Gastrocnemius medialis (tissue), 4 donors: Measurements from ENCODE around the gene DARS1. TPM values are rescaled to one million over a fixed set of nuclear protein-coding genes. Genes with fewer than 3 reads are reported as not detected.

ENCODE experiments used
- ATAC-seq, 2 donors: fragments of 150-250 bp; one replicate each; pipeline ENCODE4 v1.9.1; 2016
- DNase-seq, 2 donors: peaks; one replicate each; pipeline ENCODE4 v3.0.0-alpha.2; 2019
- H3K27ac ChIP-seq, 4 donors: fragments of 200-600 bp; sonication (generic); 1 replicate in 1 of 4; 2 replicates in 3 of 4; pipeline ENCODE4 v1.5.1; 2016 to 2018; ENCODE audit warnings: mild to moderate bottlenecking in 2 of 4, moderate library complexity in 1 of 4
- H3K27me3 ChIP-seq, 3 donors: fragments of 200-600 bp; sonication (generic) in 2 of 3; 1 replicate in 1 of 3; 2 replicates in 2 of 3; pipeline versions ENCODE4 v1.5.1 to v1.6.0; 2016 to 2019; ENCODE audit warnings: mild to moderate bottlenecking in 1 of 3, moderate library complexity in 1 of 3
- H3K36me3 ChIP-seq, 2 donors: fragments of 200-600 bp; sonication (generic) in 1 of 2; one replicate each; pipeline ENCODE4 v1.5.1; 2017 to 2018
- H3K4me1 ChIP-seq, 2 donors: fragments of 200-600 bp; sonication (generic) in 1 of 2; one replicate each; pipeline ENCODE4 v1.5.1; 2016 to 2017; ENCODE audit warnings: mild to moderate bottlenecking in 2 of 2
- H3K4me3 ChIP-seq, 4 donors: fragments of 200-600 bp; sonication (generic) in 3 of 4; 1 replicate in 1 of 4; 2 replicates in 3 of 4; pipeline ENCODE4 v1.5.1; 2016 to 2019; ENCODE audit warnings: mild to moderate bottlenecking in 2 of 4
- H3K9me3 ChIP-seq, 3 donors: fragments of 200-600 bp; sonication (generic) in 2 of 3; 1 replicate in 1 of 3; 2 replicates in 2 of 3; pipeline ENCODE4 v1.5.1; 2016 to 2019
- POLR2A ChIP-seq, 2 donors: fragments of 450-650 bp; IDR thresholded peaks; one replicate each; pipeline ENCODE4 v1.6.1; 2017; ENCODE audit warnings: antibody characterized with exemption in 2 of 2, mild to moderate bottlenecking in 2 of 2, moderate library complexity in 2 of 2
- in situ Hi-C, 4 donors: fragments of 200-750 bp; cut with MboI; loops; one replicate each; pipeline versions ENCODE4 v1.15.0 to v1.8.0; 2017; ENCODE audit warnings: low sequenced_read_pairs in 4 of 4
- intact Hi-C: fragments of 100-400 bp; cut with DNase I; formaldehyde crosslinking; loops from one replicate; pipeline ENCODE4 v1.15.1; 2023; ENCODE audit warnings: low total_unique reads
- total RNA-seq, 4 donors: library from RNA; depleted of rRNA; stranded (reverse); fragments of >200 nt; gene quantifications; one replicate each; pipeline versions ENCODE4 v1.1.0 to v1.2.3, GENCODE V29; 2016
- TF ChIP-seq, protein P1 (sequence below), 5 experiments: fragments of 450-650 bp in 3 of 5; fragments of 200-600 bp in 2 of 5; sonication (generic) in 2 of 5; IDR thresholded peaks in 4 of 5; conservative IDR thresholded peaks in 1 of 5; 1 replicate in 4 of 5; 2 replicates in 1 of 5; pipeline ENCODE4 v1.5.1; 2016 to 2019; ENCODE audit warnings: antibody characterized with exemption in 5 of 5, mild to moderate bottlenecking in 3 of 5, moderate library complexity in 3 of 5

Gene DARS1
- total RNA-seq, 4 donors from 2014 or later = 86.2 to 97.2 (median 89.8) TPM

DNA sequence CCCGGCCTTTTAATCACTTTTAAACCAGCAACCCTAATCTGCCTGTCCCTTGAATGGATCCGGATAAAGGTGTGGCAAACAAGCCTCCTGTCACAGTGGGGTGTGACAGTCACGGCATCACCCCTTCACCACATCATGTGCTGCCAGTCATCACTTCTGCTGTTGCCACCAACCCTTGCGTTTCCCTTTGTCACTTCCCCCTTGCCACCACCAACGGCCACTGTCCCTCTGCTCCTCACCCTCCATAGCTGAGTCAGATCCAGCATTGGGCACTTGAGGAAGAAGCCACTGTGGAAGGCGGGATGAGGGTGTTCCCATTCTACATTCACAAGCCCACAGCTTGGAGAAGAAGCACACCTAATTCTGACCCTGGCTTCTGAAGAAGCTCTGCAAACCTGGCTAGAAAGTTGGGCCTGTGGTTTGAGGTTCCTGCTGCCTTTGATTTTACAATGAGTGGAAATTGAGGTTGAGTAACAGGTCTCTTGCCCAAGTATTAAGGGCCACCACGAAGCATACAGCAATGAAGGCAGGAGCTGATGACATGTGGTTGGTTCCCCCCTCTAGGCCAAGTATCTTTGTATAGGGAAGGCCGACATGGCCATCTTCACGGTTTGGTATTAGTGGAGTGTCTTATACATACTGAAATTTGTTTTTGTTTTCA lies 22.9 kb upstream of the DARS1 start:
- Histone ChIP-seq H3K36me3 (no peaks in the 10 kb centered on the region), H3K4me3 (no peak overlapping the region), H3K27ac (no peak overlapping the region), H3K9me3 (no peaks in the 10 kb centered on the region), H3K27me3 (no peaks in the 10 kb centered on the region), H3K4me1 (peaks cover 0 to 10% of the 10 kb centered on the region in 2 donors)
- DNase-seq (peak; percentile 16 to 53), ATAC-seq (peak in 1 of 2 donors; percentile 27)
- in situ Hi-C loops (no loop called here), intact Hi-C loops (no loop called here)
- TF ChIP-seq, protein P1, sequence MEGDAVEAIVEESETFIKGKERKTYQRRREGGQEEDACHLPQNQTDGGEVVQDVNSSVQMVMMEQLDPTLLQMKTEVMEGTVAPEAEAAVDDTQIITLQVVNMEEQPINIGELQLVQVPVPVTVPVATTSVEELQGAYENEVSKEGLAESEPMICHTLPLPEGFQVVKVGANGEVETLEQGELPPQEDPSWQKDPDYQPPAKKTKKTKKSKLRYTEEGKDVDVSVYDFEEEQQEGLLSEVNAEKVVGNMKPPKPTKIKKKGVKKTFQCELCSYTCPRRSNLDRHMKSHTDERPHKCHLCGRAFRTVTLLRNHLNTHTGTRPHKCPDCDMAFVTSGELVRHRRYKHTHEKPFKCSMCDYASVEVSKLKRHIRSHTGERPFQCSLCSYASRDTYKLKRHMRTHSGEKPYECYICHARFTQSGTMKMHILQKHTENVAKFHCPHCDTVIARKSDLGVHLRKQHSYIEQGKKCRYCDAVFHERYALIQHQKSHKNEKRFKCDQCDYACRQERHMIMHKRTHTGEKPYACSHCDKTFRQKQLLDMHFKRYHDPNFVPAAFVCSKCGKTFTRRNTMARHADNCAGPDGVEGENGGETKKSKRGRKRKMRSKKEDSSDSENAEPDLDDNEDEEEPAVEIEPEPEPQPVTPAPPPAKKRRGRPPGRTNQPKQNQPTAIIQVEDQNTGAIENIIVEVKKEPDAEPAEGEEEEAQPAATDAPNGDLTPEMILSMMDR (IDR thresholded peaks at IDR 0.05 in 4 of 5, conservative IDR thresholded peaks at IDR 0.05 in 1 of 5) = no peak
- TF ChIP-seq POLR2A (IDR thresholded peaks at IDR 0.05) = no peak

DNA sequence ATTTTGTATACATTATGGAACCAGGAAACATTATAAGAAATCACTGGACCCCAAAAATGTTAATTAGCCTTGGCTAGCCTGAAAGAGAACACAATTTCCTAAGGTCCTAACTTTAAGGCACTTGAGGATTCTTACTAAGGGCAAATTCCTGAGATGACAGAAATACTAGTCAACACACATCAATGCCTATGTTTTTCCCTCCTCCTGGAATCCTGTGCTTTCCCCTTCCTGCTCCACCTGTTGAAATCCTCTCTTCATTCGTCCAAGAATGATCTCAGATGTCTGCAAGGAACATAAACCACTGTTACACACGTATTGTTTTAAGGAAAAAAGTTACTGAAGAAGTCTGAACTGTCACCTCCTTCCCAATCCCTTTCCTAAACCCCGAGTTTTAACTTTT lies 21.2 kb upstream of the DARS1 start:
- in situ Hi-C loops = no loop called here
- intact Hi-C loops = no loop called here
- no peaks in the 10 kb centered on the region for H3K27me3 ChIP-seq
- no peak for TF ChIP-seq POLR2A (IDR thresholded peaks at IDR 0.05)
- TF ChIP-seq, protein P1 (IDR thresholded peaks at IDR 0.05 in 4 of 5, conservative IDR thresholded peaks at IDR 0.05 in 1 of 5) = no peak
- no peak overlapping the region for H3K4me3 ChIP-seq
- H3K4me1 ChIP-seq = peaks cover 0 to 10% of the 10 kb centered on the region in 2 donors
- H3K36me3 ChIP-seq = no peaks in the 10 kb centered on the region
- no peaks in the 10 kb centered on the region for H3K9me3 ChIP-seq
- DNase-seq (no peak), ATAC-seq (no peak)
- H3K27ac ChIP-seq = no peak overlapping the region

- in situ Hi-C loops (no loop called here), intact Hi-C loops (no loop called here)
- no peaks in the 10 kb centered on the region for H3K36me3 ChIP-seq
- DNase-seq = peak in 1 of 2 donors; percentile 27
- H3K27me3 ChIP-seq = no peaks in the 10 kb centered on the region
- H3K4me1 ChIP-seq = peaks cover 0 to 10% of the 10 kb centered on the region in 2 donors
- H3K9me3 ChIP-seq = no peaks in the 10 kb centered on the region
- H3K4me3 ChIP-seq = no peak overlapping the region
- no peak overlapping the region for H3K27ac ChIP-seq
- TF ChIP-seq POLR2A (IDR thresholded peaks at IDR 0.05) = no peak
- TF ChIP-seq, protein P1 (IDR thresholded peaks at IDR 0.05 in 4 of 5, conservative IDR thresholded peaks at IDR 0.05 in 1 of 5) = no peak
- ATAC-seq = peak; percentile 89 to 94
Observed at GRCh38 chr2:136005462-136006196, 20.2 kb upstream of the DARS1 start.

- intact Hi-C loops = no loop called here
- Histone ChIP-seq H3K27me3 (no peaks in the 10 kb centered on the region), H3K4me1 (peaks cover 0 to 10% of the 10 kb centered on the region in 2 donors), H3K36me3 (no peaks in the 10 kb centered on the region), H3K9me3 (no peaks in the 10 kb centered on the region), H3K27ac (no peak overlapping the region), H3K4me3 (no peak overlapping the region)
- no peak for TF ChIP-seq POLR2A (IDR thresholded peaks at IDR 0.05)
- TF ChIP-seq, protein P1 (IDR thresholded peaks at IDR 0.05 in 4 of 5, conservative IDR thresholded peaks at IDR 0.05 in 1 of 5) = no peak
- DNase-seq (no peak), ATAC-seq (no peak)
- in situ Hi-C loops = no loop called here
Observed at GRCh38 chr2:136004965-136005364, 19.5 kb upstream of the DARS1 start.
